ENCODE data around the gene MLLT10.

- no peak for TF ChIP-seq GATA2 (IDR thresholded peaks at IDR 0.05; ENCODE audit: low read depth, low read length)
- TF ChIP-seq GATA3 (IDR thresholded peaks at IDR 0.05; ENCODE audit: low read depth, low read length): no peak
These were observed 136.4 kb downstream of the MLLT10 start for GRCh38 chr10:21670391-21670790.

Data from SH-SY5Y (cell line).